Measurements from ENCODE around the gene GDI1.

GDI1 gene

GRCh38 chrX:154465601-154466000, 28.6 kb downstream of the GDI1 start:
- H3K36me3 ChIP-seq (ENCODE audit: control insufficient read depth, insufficient read depth, low read length) = no peaks in the 10 kb centered on the region
- H3K27me3 ChIP-seq (ENCODE audit: control insufficient read depth, insufficient read depth, low read length) = no peaks in the 10 kb centered on the region
- H3K4me2 ChIP-seq (ENCODE audit: low read length) = no peak overlapping the region

GRCh38 chrX:154466036-154466435, 29.1 kb downstream of the GDI1 start:
- no peak for TF ChIP-seq CTCF (IDR thresholded peaks at IDR 0.05)
- Histone ChIP-seq H3K79me2 (no peaks in the 10 kb centered on the region), H3K9ac (no peak overlapping the region), H3K9me3 (ENCODE audit: control insufficient read depth, low read length) (no peaks in the 10 kb centered on the region), H3K27me3 (ENCODE audit: control insufficient read depth, insufficient read depth, low read length) (no peaks in the 10 kb centered on the region), H3K4me2 (ENCODE audit: low read length) (no peak overlapping the region), H2AFZ (no peak overlapping the region), H3K4me3 (ENCODE audit: low read depth, low read length) (no peak overlapping the region), H3K4me1 (no peaks in the 10 kb centered on the region), H3K27ac (no peak overlapping the region), H3K36me3 (ENCODE audit: control insufficient read depth, insufficient read depth, low read length) (no peaks in the 10 kb centered on the region)

More at GRCh38 chrX:154465601-154466000, 28.6 kb downstream of the GDI1 start:
- Histone ChIP-seq H3K4me1 (no peaks in the 10 kb centered on the region), H3K9me3 (ENCODE audit: control insufficient read depth, low read length) (no peaks in the 10 kb centered on the region), H3K9ac (no peak overlapping the region), H3K27ac (no peak overlapping the region), H2AFZ (no peak overlapping the region), H3K4me3 (ENCODE audit: low read depth, low read length) (no peak overlapping the region), H3K79me2 (no peaks in the 10 kb centered on the region)
- TF ChIP-seq CTCF (IDR thresholded peaks at IDR 0.05) = no peak

GRCh38 chrX:154466907-154467306, 30.0 kb downstream of the GDI1 start:
- H3K36me3 ChIP-seq (ENCODE audit: control insufficient read depth, insufficient read depth, low read length) = no peaks in the 10 kb centered on the region
- no peaks in the 10 kb centered on the region for H3K79me2 ChIP-seq
- H3K27ac ChIP-seq = no peak overlapping the region
- no peaks in the 10 kb centered on the region for H3K4me1 ChIP-seq
- H3K9me3 ChIP-seq (ENCODE audit: control insufficient read depth, low read length) = no peaks in the 10 kb centered on the region
- no peak for TF ChIP-seq CTCF (IDR thresholded peaks at IDR 0.05)
- no peak overlapping the region for H3K4me3 ChIP-seq (ENCODE audit: low read depth, low read length)
- H3K27me3 ChIP-seq (ENCODE audit: control insufficient read depth, insufficient read depth, low read length) = no peaks in the 10 kb centered on the region
- no peak overlapping the region for H3K9ac ChIP-seq
- no peak overlapping the region for H2AFZ ChIP-seq
- no peak overlapping the region for H3K4me2 ChIP-seq (ENCODE audit: low read length)

GRCh38 chrX:154467556-154467955, 30.6 kb downstream of the GDI1 start:
- no peak overlapping the region for H3K4me3 ChIP-seq (ENCODE audit: low read depth, low read length)
- no peaks in the 10 kb centered on the region for H3K79me2 ChIP-seq
- no peak overlapping the region for H3K27ac ChIP-seq
- no peak overlapping the region for H3K4me2 ChIP-seq (ENCODE audit: low read length)
- no peaks in the 10 kb centered on the region for H3K27me3 ChIP-seq (ENCODE audit: control insufficient read depth, insufficient read depth, low read length)
- H3K4me1 ChIP-seq = no peaks in the 10 kb centered on the region
- H2AFZ ChIP-seq = no peak overlapping the region
- no peak overlapping the region for H3K9ac ChIP-seq
- TF ChIP-seq CTCF (IDR thresholded peaks at IDR 0.05) = no peak
- H3K9me3 ChIP-seq (ENCODE audit: control insufficient read depth, low read length) = no peaks in the 10 kb centered on the region
- no peaks in the 10 kb centered on the region for H3K36me3 ChIP-seq (ENCODE audit: control insufficient read depth, insufficient read depth, low read length)

GRCh38 chrX:154468217-154468616, 31.3 kb downstream of the GDI1 start:
- no peaks in the 10 kb centered on the region for H3K27me3 ChIP-seq (ENCODE audit: control insufficient read depth, insufficient read depth, low read length)
- no peak overlapping the region for H3K4me3 ChIP-seq (ENCODE audit: low read depth, low read length)
- H3K36me3 ChIP-seq (ENCODE audit: control insufficient read depth, insufficient read depth, low read length) = no peaks in the 10 kb centered on the region
- no peaks in the 10 kb centered on the region for H3K4me1 ChIP-seq
- no peak overlapping the region for H3K27ac ChIP-seq
- no peak overlapping the region for H2AFZ ChIP-seq
- no peaks in the 10 kb centered on the region for H3K79me2 ChIP-seq
- TF ChIP-seq CTCF (IDR thresholded peaks at IDR 0.05) = no peak
- no peak overlapping the region for H3K9ac ChIP-seq
- H3K4me2 ChIP-seq (ENCODE audit: low read length) = no peak overlapping the region
- H3K9me3 ChIP-seq (ENCODE audit: control insufficient read depth, low read length) = no peaks in the 10 kb centered on the region
